IMR-90 (cell line): ENCODE data around the gene TOMM20. TPM values are rescaled to one million over a fixed set of nuclear protein-coding genes. Genes with fewer than 3 reads are reported as not detected.

Source experiments
- ATAC-seq: fragments of 200-7000 bp; cut with Tn5 transposase; 2 replicates; pipeline ENCODE4 v1.9.1; 2020; ENCODE audit warnings: low read depth, mild to moderate bottlenecking, moderate library complexity
- BruUV-seq: library from RNA; stranded (reverse); fragments of 400-500 nt; replicated peaks from 2 replicates; lab custom pipeline; 2021; lab: Mats Ljungman, UMichigan
- CTCF ChIA-PET: fragments of 300-600 bp; formaldehyde crosslinking; extraction: SDS; loops from one replicate; lab custom pipeline; 2021; ENCODE audit warnings: antibody characterized with exemption; lab: Yijun Ruan, JAX
- POLR2A ChIA-PET: fragments of 300-600 bp; sonication (Branson Sonifier 250); formaldehyde crosslinking; loops from one replicate; lab custom pipeline; 2022; ENCODE audit warnings: antibody characterized with exemption; ENCODE audit not compliant: unreplicated experiment; lab: Charles Lee
- DNase-seq: peaks from one replicate; pipeline ENCODE4 v3.0.0; 2013
- H2AFZ ChIP-seq: replicated peaks from 2 replicates; pipeline ENCODE3; 2013; ENCODE audit warnings: low read length, mild to moderate bottlenecking; ENCODE audit not compliant: poor library complexity
- H2AK5ac ChIP-seq: 2 replicates; pipeline ENCODE4 v1.6.1; 2013; ENCODE audit warnings: low read depth, low read length, inconsistent platforms
- H2AK9ac ChIP-seq: replicated peaks from 2 replicates; pipeline ENCODE3; 2013; ENCODE audit warnings: mild to moderate bottlenecking, low read depth, low read length, moderate library complexity; ENCODE audit not compliant: poor library complexity
- H2BK120ac ChIP-seq: 2 replicates; pipeline ENCODE4 v1.6.1; 2013; ENCODE audit warnings: low read depth, low read length, inconsistent platforms
- H2BK15ac ChIP-seq: 3 replicates; pipeline ENCODE4 v1.6.1; 2013; ENCODE audit warnings: low read depth, low read length, inconsistent platforms
- H2BK20ac ChIP-seq: 2 replicates; pipeline ENCODE4 v1.6.1; 2013; ENCODE audit warnings: low read depth, mild to moderate bottlenecking, inconsistent platforms, low read length, moderate library complexity
- H2BK5ac ChIP-seq: 2 replicates; pipeline ENCODE4 v1.6.1; 2013; ENCODE audit warnings: mild to moderate bottlenecking, low read depth, low read length, inconsistent platforms; ENCODE audit not compliant: poor library complexity, severe bottlenecking
- H3K14ac ChIP-seq: replicated peaks from 2 replicates; pipeline ENCODE4 v1.6.1; 2013; ENCODE audit warnings: low read depth, low read length, inconsistent platforms
- H3K18ac ChIP-seq: 2 replicates; pipeline ENCODE4 v1.6.1; 2013; ENCODE audit warnings: low read depth, low read length, control low read depth
- H3K23ac ChIP-seq: 2 replicates; pipeline ENCODE4 v1.6.1; 2013; ENCODE audit warnings: low read depth, low read length, inconsistent platforms
- H3K27ac ChIP-seq: 2 replicates; pipeline ENCODE4 v1.5.1; 2013; ENCODE audit warnings: mild to moderate bottlenecking, control low read depth, low read length; ENCODE audit not compliant: insufficient read depth
- H3K27me3 ChIP-seq: 2 replicates; pipeline ENCODE4 v1.6.1; 2013; ENCODE audit warnings: low read length; ENCODE audit not compliant: control insufficient read depth, insufficient read depth
- H3K36me3 ChIP-seq: 2 replicates; pipeline ENCODE4 v1.6.1; 2013; ENCODE audit warnings: low read length, mixed read lengths; ENCODE audit not compliant: control insufficient read depth, insufficient read depth
- H3K4ac ChIP-seq: 2 replicates; pipeline ENCODE4 v1.6.1; 2013; ENCODE audit warnings: low read depth, low read length, inconsistent platforms
- H3K4me1 ChIP-seq: 2 replicates; pipeline ENCODE4 v1.6.1; 2013; ENCODE audit warnings: low read length, mixed read lengths; ENCODE audit not compliant: control insufficient read depth, insufficient read depth
- H3K4me2 ChIP-seq: 2 replicates; pipeline ENCODE4 v1.6.1; 2013; ENCODE audit warnings: low read depth, mild to moderate bottlenecking, control low read depth, low read length, moderate library complexity
- H3K4me3 ChIP-seq: 2 replicates; pipeline ENCODE4 v1.5.1; 2013; ENCODE audit warnings: low read depth, mild to moderate bottlenecking, control low read depth, low read length, moderate library complexity; ENCODE audit not compliant: insufficient read depth
- H3K56ac ChIP-seq: 2 replicates; pipeline ENCODE4 v1.6.1; 2013; ENCODE audit warnings: low read length, inconsistent platforms; ENCODE audit not compliant: insufficient read depth; ENCODE audit errors: extremely low read depth
- H3K79me1 ChIP-seq, 2 experiments: 2 replicates each; pipeline ENCODE4 v1.6.1; 2013; ENCODE audit warnings: low read length in 2 of 2, inconsistent platforms in 1 of 2, low read depth in 1 of 2
- H3K9ac ChIP-seq: 2 replicates; pipeline ENCODE4 v1.6.1; 2013; ENCODE audit warnings: low read depth, low read length, control low read depth
- H3K9me1 ChIP-seq: 2 replicates; pipeline ENCODE4 v1.6.1; 2013; ENCODE audit warnings: low read length, inconsistent platforms; ENCODE audit not compliant: insufficient read depth
- H3K9me3 ChIP-seq: 2 replicates; pipeline ENCODE4 v1.6.1; 2013; ENCODE audit warnings: low read length; ENCODE audit not compliant: control insufficient read depth, insufficient read depth
- H4K20me1 ChIP-seq: 2 replicates; pipeline ENCODE4 v1.6.1; 2013; ENCODE audit warnings: low read length, inconsistent platforms; ENCODE audit not compliant: insufficient read depth
- H4K5ac ChIP-seq: 2 replicates; pipeline ENCODE4 v1.6.1; 2013; ENCODE audit warnings: mild to moderate bottlenecking, low read depth, low read length, control low read depth
- H4K8ac ChIP-seq, 2 experiments: 2 replicates each; pipeline ENCODE4 v1.6.1; 2013; ENCODE audit warnings: low read depth in 2 of 2, low read length in 2 of 2, control low read depth in 1 of 2, inconsistent platforms in 1 of 2
- H4K91ac ChIP-seq: 2 replicates; pipeline ENCODE4 v1.6.1; 2013; ENCODE audit warnings: low read depth, low read length, inconsistent platforms; ENCODE audit not compliant: insufficient read depth
- BHLHE40 ChIP-seq: fragments of 150-350 bp; IDR thresholded peaks from 2 replicates; pipeline ENCODE4 v1.6.1; 2016; ENCODE audit warnings: mild to moderate bottlenecking, low read depth, low read length
- FOS ChIP-seq: fragments of 150-350 bp; IDR thresholded peaks from 2 replicates; pipeline ENCODE4 v1.6.1; 2016; ENCODE audit warnings: low read depth, low read length
- WGBS, 2 experiments: methylation state at CpG; one replicate each; pipeline versions ENCODE4 v1.1.5 to v1.1.7; 2013; ENCODE audit warnings: missing lambda C conversion rate in 2 of 2; ENCODE audit not compliant: insufficient read length in 1 of 2; ENCODE audit errors: extremely low coverage in 2 of 2; 5-methylcytosine and 5-hydroxymethylcytosine counted together
- dilution Hi-C: fragments of 300-500 bp; cut with HindIII; formaldehyde crosslinking; loops from one replicate; pipeline ENCODE4 v1.14.3; 2018; ENCODE audit warnings: low sequenced_read_pairs; ENCODE audit not compliant: unreplicated experiment
- in situ Hi-C: fragments of 300-500 bp; cut with MboI; formaldehyde crosslinking; loops from 3 replicates; pipeline ENCODE4 v1.14.3; 2019; ENCODE audit warnings: low sequenced_read_pairs, inconsistent platforms, mixed read lengths
- intact Hi-C: fragments of 100-400 bp; cut with micrococcal nuclease; formaldehyde crosslinking; loops from 2 replicates; pipeline ENCODE4 v1.10.0; 2022
- microRNA-seq, 2 experiments: library from miRNA; stranded (forward) in 1 of 2; unstranded in 1 of 2; fragments of 10-50 nt in 1 of 2; fragments of <30 nt in 1 of 2; gene quantifications in 1 of 2; microRNA quantifications in 1 of 2; one replicate each; pipeline versions ENCODE3 to v1.1.0; 2013 to 2020; ENCODE audit not compliant: insufficient read depth in 1 of 2, insufficient read length in 1 of 2, unreplicated experiment in 1 of 2
- polyA plus RNA-seq, 3 experiments: library from polyadenylated mRNA; depleted of rRNA; stranded (reverse); fragments of >200 nt; gene quantifications; 2 replicates each; pipeline ENCODE4 v1.2.3, GENCODE V29; 2012; ENCODE audit warnings: low replicate concordance in 1 of 3
- small RNA-seq, 5 experiments: library from RNA; depleted of rRNA; stranded (forward); fragments of <200 nt; gene quantifications; one replicate each; pipeline ENCODE3, GENCODE V24; 2012
- total RNA-seq: library from RNA; depleted of rRNA; stranded (reverse); fragments of >200 nt; gene quantifications from 2 replicates; pipeline ENCODE4 v1.2.3, GENCODE V29; 2012; rRNA removed
- TF ChIP-seq, protein P1 (sequence below): fragments of 150-350 bp; IDR thresholded peaks from 2 replicates; pipeline ENCODE4 v1.6.1; 2017; ENCODE audit warnings: mild to moderate bottlenecking, antibody characterized with exemption, low read length, low read depth

TOMM20 gene
- total and polyA plus RNA-seq, 2 of the 4 experiments (the other 2 are of a cell fraction), result 75.3 to 84.4 TPM

GRCh38 chr1:235060607-235061470 lies 67.8 kb downstream of the TOMM20 start:
- TF ChIP-seq FOS (no peak), BHLHE40 (no peak)
- TF ChIP-seq, protein P1, sequence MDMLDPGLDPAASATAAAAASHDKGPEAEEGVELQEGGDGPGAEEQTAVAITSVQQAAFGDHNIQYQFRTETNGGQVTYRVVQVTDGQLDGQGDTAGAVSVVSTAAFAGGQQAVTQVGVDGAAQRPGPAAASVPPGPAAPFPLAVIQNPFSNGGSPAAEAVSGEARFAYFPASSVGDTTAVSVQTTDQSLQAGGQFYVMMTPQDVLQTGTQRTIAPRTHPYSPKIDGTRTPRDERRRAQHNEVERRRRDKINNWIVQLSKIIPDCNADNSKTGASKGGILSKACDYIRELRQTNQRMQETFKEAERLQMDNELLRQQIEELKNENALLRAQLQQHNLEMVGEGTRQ, result no peak
- Histone ChIP-seq H2BK15ac (no peak overlapping the region), H3K9me3 (no peaks in the 10 kb centered on the region), H3K14ac (no peak overlapping the region), H2AK9ac (no peak overlapping the region), H3K18ac (no peak overlapping the region), H2AFZ (no peak overlapping the region), H4K5ac (no peak overlapping the region), H2AK5ac (no peak overlapping the region), H4K8ac (no peak overlapping the region), H3K9ac (no peak overlapping the region), H2BK5ac (no peak overlapping the region), H3K4me2 (no peak overlapping the region), H3K4me1 (peaks cover 5% of the 10 kb centered on the region), H2BK120ac (no peak overlapping the region), H3K79me1 (no peaks in the 10 kb centered on the region; a peak in 1 of 4 replicates), H3K4me3 (no peak overlapping the region), H3K36me3 (no peaks in the 10 kb centered on the region), H2BK20ac (no peak overlapping the region), H3K9me1 (peaks cover 8% of the 10 kb centered on the region), H3K56ac (no peak overlapping the region), H3K23ac (no peak overlapping the region), H3K27ac (no peak overlapping the region), H3K27me3 (no peaks in the 10 kb centered on the region), H4K91ac (no peak overlapping the region), H3K4ac (no peak overlapping the region), H4K20me1 (no peaks in the 10 kb centered on the region)
- DNase-seq (no peak), ATAC-seq (no peak)
- in situ Hi-C loops (no loop called here), dilution Hi-C loops (no loop called here), intact Hi-C loops (no loop called here)
- POLR2A ChIA-PET, result interaction anchor here (0.6 kb wide), 1 partner anchor 562 kb away, joined by 3 read pairs; no protein-coding TSS in a partner anchor
- no TSS peak for BruUV-seq
- CTCF ChIA-PET, result no interaction called here
- 61% methylated on average over 5 of the region's 7 CpGs; no CpG with 5 or more reads in 1 of the 2 experiments for WGBS, 2 experiments

Small RNAs within 50 kb of the gene (microRNA-seq; reads per million reads assigned to microRNA genes)
- gene AL732292.1 (ENCODE audit: insufficient read depth, insufficient read length) (not detected), gene SNORA14B (ENCODE audit: insufficient read depth, insufficient read length) (not detected)

Small RNAs within 50 kb of the gene (small RNA-seq; reads per million reads assigned to genes)
- gene AL732292.1 (0 reads per million in 5 experiments), gene SNORA14B (1.2 to 256 (median 7.3) reads per million in 5 experiments)

Other genes starting within 250 kb of the TOMM20 start
- 28.7 and 61.7 TPM in 2 replicates for gene RBM34, start 32.4 kb upstream of the TOMM20 start, total RNA-seq
- 31.8 and 34.0 TPM in 2 replicates for gene RBM34, start 32.4 kb upstream of the TOMM20 start, polyA plus RNA-seq (2012; rRNA removed)
- gene ARID4B, start 199.3 kb upstream of the TOMM20 start, total RNA-seq, result 16.0 and 23.9 TPM in 2 replicates
- gene ARID4B, start 199.3 kb upstream of the TOMM20 start, polyA plus RNA-seq (2012; rRNA removed), result 7.0 and 8.5 TPM in 2 replicates
- 21.5 and 23.1 TPM in 2 replicates for gene GGPS1, start 199.7 kb upstream of the TOMM20 start, total RNA-seq
- gene GGPS1, start 199.7 kb upstream of the TOMM20 start, polyA plus RNA-seq (2012; rRNA removed), result 11.9 and 16.4 TPM in 2 replicates
- 26.7 and 33.1 TPM in 2 replicates for gene TBCE, start 238.6 kb upstream of the TOMM20 start, total RNA-seq
- gene TBCE, start 238.6 kb upstream of the TOMM20 start, polyA plus RNA-seq (2012; rRNA removed), result 21.6 and 25.3 TPM in 2 replicates